Measurements from ENCODE around the gene SF1. TPM values are rescaled to one million over a fixed set of nuclear protein-coding genes. Genes with fewer than 3 reads are reported as not detected.

Gene SF1
- total RNA-seq, 1 donor: 114 TPM

GRCh38 chr11:64793271-64794160, 15.2 kb upstream of the SF1 start:
- Histone ChIP-seq H3K4me3 (ENCODE audit: insufficient read depth, low read length) (no peak overlapping the region), H2AFZ (ENCODE audit: low read length) (no peak overlapping the region), H4K20me1 (ENCODE audit: insufficient read depth, low read length) (no peaks in the 10 kb centered on the region), H3K27me3 (ENCODE audit: insufficient read depth, low read length) (no peaks in the 10 kb centered on the region), H3K79me2 (ENCODE audit: insufficient read depth, low read length) (no peaks in the 10 kb centered on the region), H3K27ac (ENCODE audit: low read depth, low read length) (no peak overlapping the region), H3K36me3 (ENCODE audit: insufficient read depth, low read length) (peaks cover 5% of the 10 kb centered on the region), H3K4me1 (ENCODE audit: insufficient read depth, low read length) (no peaks in the 10 kb centered on the region), H3K4me2 (ENCODE audit: insufficient read depth, low read length) (no peak overlapping the region), H3K9me3 (ENCODE audit: low read depth, low read length) (no peaks in the 10 kb centered on the region)
- TF ChIP-seq CTCF (IDR thresholded peaks at IDR 0.05; ENCODE audit: extremely low read depth, low read depth, low read length): no peak
- peak; percentile 71 for DNase-seq (ENCODE audit: insufficient read length, low spot score, missing footprints)

- Histone ChIP-seq H3K4me1 (ENCODE audit: insufficient read depth, low read length) (no peaks in the 10 kb centered on the region), H3K27ac (ENCODE audit: low read depth, low read length) (no peak overlapping the region), H3K79me2 (ENCODE audit: insufficient read depth, low read length) (no peaks in the 10 kb centered on the region), H4K20me1 (ENCODE audit: insufficient read depth, low read length) (no peaks in the 10 kb centered on the region), H3K9me3 (ENCODE audit: low read depth, low read length) (no peaks in the 10 kb centered on the region), H3K4me3 (ENCODE audit: insufficient read depth, low read length) (no peak overlapping the region), H3K4me2 (ENCODE audit: insufficient read depth, low read length) (no peak overlapping the region), H3K36me3 (ENCODE audit: insufficient read depth, low read length) (peaks cover 5% of the 10 kb centered on the region), H3K27me3 (ENCODE audit: insufficient read depth, low read length) (no peaks in the 10 kb centered on the region), H2AFZ (ENCODE audit: low read length) (no peak overlapping the region)
- DNase-seq (ENCODE audit: insufficient read length, low spot score, missing footprints): peak; percentile 29
- TF ChIP-seq CTCF (IDR thresholded peaks at IDR 0.05; ENCODE audit: extremely low read depth, low read depth, low read length): no peak
These were observed 14.1 kb upstream of the SF1 start for GRCh38 chr11:64792482-64792881.

GRCh38 chr11:64791781-64792291, 13.5 kb upstream of the SF1 start:
- no peak for TF ChIP-seq CTCF (IDR thresholded peaks at IDR 0.05; ENCODE audit: extremely low read depth, low read depth, low read length)
- H3K27ac ChIP-seq (ENCODE audit: low read depth, low read length): no peak overlapping the region
- DNase-seq (ENCODE audit: insufficient read length, low spot score, missing footprints): no peak
- H2AFZ ChIP-seq (ENCODE audit: low read length): no peak overlapping the region
- H3K27me3 ChIP-seq (ENCODE audit: insufficient read depth, low read length): no peaks in the 10 kb centered on the region
- H3K79me2 ChIP-seq (ENCODE audit: insufficient read depth, low read length): no peaks in the 10 kb centered on the region
- H3K4me1 ChIP-seq (ENCODE audit: insufficient read depth, low read length): no peaks in the 10 kb centered on the region
- no peak overlapping the region for H3K4me3 ChIP-seq (ENCODE audit: insufficient read depth, low read length)
- H3K9me3 ChIP-seq (ENCODE audit: low read depth, low read length): no peaks in the 10 kb centered on the region
- H3K4me2 ChIP-seq (ENCODE audit: insufficient read depth, low read length): no peak overlapping the region
- H3K36me3 ChIP-seq (ENCODE audit: insufficient read depth, low read length): peaks cover 5% of the 10 kb centered on the region
- H4K20me1 ChIP-seq (ENCODE audit: insufficient read depth, low read length): no peaks in the 10 kb centered on the region

All from osteoblast (primary cell).